KBM-7 (cell line): Measurements from ENCODE around the gene AMMECR1.
"Not testable (repeated sequence)": the region's sequence is repeated elsewhere in the genome, so short reads cannot be mapped to it uniquely, and the experiment has no call there.

ENCODE experiments used
- DNase-seq: peaks from one replicate; pipeline ENCODE4 v3.0.0-alpha.2; 2015
- in situ Hi-C: fragments of 300-500 bp; cut with MboI; formaldehyde crosslinking; loops from 2 replicates; pipeline ENCODE4 v1.14.3; 2020; ENCODE audit warnings: low sequenced_read_pairs, low pct_unique_long_range_greater_than_20kb, mixed read lengths

Gene AMMECR1

GRCh38 chrX:110156167-110156754 lies 161.6 kb downstream of the AMMECR1 start:
- in situ Hi-C loops: loop anchor here (5.0 kb wide), 1 partner anchor 246 kb away; no protein-coding TSS in a partner anchor
- no peak for DNase-seq

GRCh38 chrX:110155759-110156158 lies 162.1 kb downstream of the AMMECR1 start:
- in situ Hi-C loops: loop anchor here (5.0 kb wide), 1 partner anchor 247 kb away; no protein-coding TSS in a partner anchor

GRCh38 chrX:110154328-110154727 lies 163.6 kb downstream of the AMMECR1 start:
- in situ Hi-C loops, DNase-seq: not testable (repeated sequence)

More at GRCh38 chrX:110155759-110156158, 162.1 kb downstream of the AMMECR1 start:
- no peak for DNase-seq

GRCh38 chrX:110153896-110154295 lies 164.0 kb downstream of the AMMECR1 start:
- in situ Hi-C loops: no loop called here
- DNase-seq: no peak

GRCh38 chrX:110153244-110153643 lies 164.6 kb downstream of the AMMECR1 start:
- no peak for DNase-seq
- in situ Hi-C loops: no loop called here

- in situ Hi-C loops: loop anchor here (25.0 kb wide), 1 partner anchor 659 kb away; the partner anchor contains the start of gene GUCY2F
- peak; percentile 73 for DNase-seq
Measured at GRCh38 chrX:110146521-110146920, 171.4 kb downstream of the AMMECR1 start.

GRCh38 chrX:110145854-110146253 lies 172.0 kb downstream of the AMMECR1 start:
- in situ Hi-C loops: loop anchor here (25.0 kb wide), 1 partner anchor 659 kb away; the partner anchor contains the start of gene GUCY2F
- peak; percentile 56 for DNase-seq

GRCh38 chrX:110145311-110145710 lies 172.6 kb downstream of the AMMECR1 start:
- in situ Hi-C loops: loop anchor here (25.0 kb wide), 1 partner anchor 658 kb away; the partner anchor contains the start of gene GUCY2F
- DNase-seq: no peak
